Parathyroid adenoma (tissue), 2 donors: ENCODE measurements around the gene CCR5AS.

Source experiments
- H2AFZ ChIP-seq: fragments of 300-600 bp; sonication (generic); one replicate; pipeline ENCODE4 v1.7.0; 2017; ENCODE audit warnings: antibody characterized with exemption, mild to moderate bottlenecking
- H3K27ac ChIP-seq: fragments of 300-600 bp; sonication (generic); one replicate; pipeline ENCODE4 v1.7.0; 2017
- H3K27me3 ChIP-seq: fragments of 300-600 bp; sonication (generic); one replicate; pipeline ENCODE4 v1.7.0; 2017; ENCODE audit warnings: low read length; ENCODE audit not compliant: control insufficient read depth, insufficient read depth
- H3K36me3 ChIP-seq: fragments of 300-600 bp; sonication (generic); one replicate; pipeline ENCODE4 v1.7.0; 2017; ENCODE audit warnings: low read length; ENCODE audit not compliant: control insufficient read depth, insufficient read depth
- H3K4me1 ChIP-seq: fragments of 300-600 bp; sonication (generic); one replicate; pipeline ENCODE4 v1.7.0; 2017; ENCODE audit warnings: control low read depth
- H3K4me2 ChIP-seq: fragments of 300-600 bp; sonication (generic); one replicate; pipeline ENCODE4 v1.7.0; 2017; ENCODE audit warnings: low read length
- H3K4me3 ChIP-seq: fragments of 300-600 bp; sonication (generic); one replicate; pipeline ENCODE4 v1.7.0; 2017; ENCODE audit warnings: low read depth, low read length
- H3K79me2 ChIP-seq: fragments of 300-600 bp; sonication (generic); one replicate; pipeline ENCODE4 v1.7.0; 2017; ENCODE audit warnings: control low read depth
- H3K9ac ChIP-seq: fragments of 300-600 bp; sonication (generic); one replicate; pipeline ENCODE4 v1.7.0; 2017; ENCODE audit warnings: mild to moderate bottlenecking
- H3K9me3 ChIP-seq: fragments of 300-600 bp; sonication (generic); one replicate; pipeline ENCODE4 v1.7.0; 2017; ENCODE audit warnings: low read length; ENCODE audit not compliant: control insufficient read depth
- TF ChIP-seq, protein P1 (sequence below): fragments of 300-600 bp; sonication (generic); IDR thresholded peaks from one replicate; pipeline ENCODE4 v1.7.0; 2017; ENCODE audit warnings: antibody characterized with exemption, mild to moderate bottlenecking
- donor health status: primary hyperparathyroidism.

The CCR5AS gene

GRCh38 chr3:46321461-46322104, 85.3 kb downstream of the CCR5AS start:
- no peaks in the 10 kb centered on the region for H3K36me3 ChIP-seq
- no peak overlapping the region for H2AFZ ChIP-seq
- H3K4me3 ChIP-seq, result no peak overlapping the region
- TF ChIP-seq, protein P1, sequence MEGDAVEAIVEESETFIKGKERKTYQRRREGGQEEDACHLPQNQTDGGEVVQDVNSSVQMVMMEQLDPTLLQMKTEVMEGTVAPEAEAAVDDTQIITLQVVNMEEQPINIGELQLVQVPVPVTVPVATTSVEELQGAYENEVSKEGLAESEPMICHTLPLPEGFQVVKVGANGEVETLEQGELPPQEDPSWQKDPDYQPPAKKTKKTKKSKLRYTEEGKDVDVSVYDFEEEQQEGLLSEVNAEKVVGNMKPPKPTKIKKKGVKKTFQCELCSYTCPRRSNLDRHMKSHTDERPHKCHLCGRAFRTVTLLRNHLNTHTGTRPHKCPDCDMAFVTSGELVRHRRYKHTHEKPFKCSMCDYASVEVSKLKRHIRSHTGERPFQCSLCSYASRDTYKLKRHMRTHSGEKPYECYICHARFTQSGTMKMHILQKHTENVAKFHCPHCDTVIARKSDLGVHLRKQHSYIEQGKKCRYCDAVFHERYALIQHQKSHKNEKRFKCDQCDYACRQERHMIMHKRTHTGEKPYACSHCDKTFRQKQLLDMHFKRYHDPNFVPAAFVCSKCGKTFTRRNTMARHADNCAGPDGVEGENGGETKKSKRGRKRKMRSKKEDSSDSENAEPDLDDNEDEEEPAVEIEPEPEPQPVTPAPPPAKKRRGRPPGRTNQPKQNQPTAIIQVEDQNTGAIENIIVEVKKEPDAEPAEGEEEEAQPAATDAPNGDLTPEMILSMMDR, result no peak
- no peaks in the 10 kb centered on the region for H3K9me3 ChIP-seq
- no peak overlapping the region for H3K4me2 ChIP-seq
- no peaks in the 10 kb centered on the region for H3K4me1 ChIP-seq
- no peaks in the 10 kb centered on the region for H3K27me3 ChIP-seq
- H3K9ac ChIP-seq, result no peak overlapping the region
- H3K27ac ChIP-seq, result no peak overlapping the region
- no peaks in the 10 kb centered on the region for H3K79me2 ChIP-seq

DNA sequence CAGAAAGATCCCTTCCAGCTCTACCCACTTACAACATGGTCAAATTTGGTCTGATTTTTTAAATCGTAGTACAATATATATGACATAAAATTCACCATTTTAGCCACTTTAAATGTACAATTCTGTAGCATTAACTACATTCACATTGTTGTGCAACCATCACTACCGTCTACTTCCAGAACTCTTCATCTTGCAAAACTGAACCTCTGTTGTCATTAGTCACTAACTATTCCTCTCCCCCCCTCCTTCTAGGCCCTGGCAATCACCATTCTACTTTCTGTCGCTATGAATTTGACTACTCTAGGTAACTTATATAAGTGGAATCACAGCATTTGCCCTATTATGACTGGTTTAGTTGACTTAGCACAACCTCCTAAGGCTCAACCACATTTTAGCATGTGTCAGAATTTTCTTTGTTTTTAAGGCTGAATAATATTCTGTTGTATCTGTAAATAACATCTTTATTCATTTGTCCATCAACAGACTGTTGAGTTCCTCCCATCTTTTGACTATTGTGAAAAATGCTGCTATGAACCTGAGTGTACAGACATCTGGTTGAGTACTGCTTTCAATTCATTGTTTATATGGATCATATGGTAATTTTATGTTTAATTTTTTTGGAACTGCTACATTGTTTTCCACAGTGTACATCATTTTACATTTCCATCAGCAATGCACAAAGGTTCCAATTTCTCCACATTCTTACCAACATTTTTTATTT, 88.5 kb downstream of the CCR5AS start:
- H3K27ac ChIP-seq, result no peak overlapping the region
- H3K4me2 ChIP-seq, result no peak overlapping the region
- H3K79me2 ChIP-seq, result no peaks in the 10 kb centered on the region
- no peaks in the 10 kb centered on the region for H3K9me3 ChIP-seq
- TF ChIP-seq, protein P1, result no peak
- H3K27me3 ChIP-seq, result no peaks in the 10 kb centered on the region
- no peak overlapping the region for H3K4me3 ChIP-seq
- no peaks in the 10 kb centered on the region for H3K4me1 ChIP-seq
- H3K36me3 ChIP-seq, result no peaks in the 10 kb centered on the region
- H3K9ac ChIP-seq, result no peak overlapping the region
- no peak overlapping the region for H2AFZ ChIP-seq

- no peaks in the 10 kb centered on the region for H3K79me2 ChIP-seq
- TF ChIP-seq, protein P1, result no peak
- no peaks in the 10 kb centered on the region for H3K4me1 ChIP-seq
- no peak overlapping the region for H3K4me3 ChIP-seq
- no peaks in the 10 kb centered on the region for H3K9me3 ChIP-seq
- no peak overlapping the region for H3K4me2 ChIP-seq
- H3K27ac ChIP-seq, result no peak overlapping the region
- H2AFZ ChIP-seq, result no peak overlapping the region
- no peak overlapping the region for H3K9ac ChIP-seq
- H3K36me3 ChIP-seq, result no peaks in the 10 kb centered on the region
- H3K27me3 ChIP-seq, result no peaks in the 10 kb centered on the region
Measured at GRCh38 chr3:46316206-46316605, 90.7 kb downstream of the CCR5AS start.

GRCh38 chr3:46314517-46314916, 92.3 kb downstream of the CCR5AS start:
- no peak overlapping the region for H3K4me2 ChIP-seq
- TF ChIP-seq, protein P1, result no peak
- no peak overlapping the region for H3K4me3 ChIP-seq

More at GRCh38 chr3:46314517-46314916, 92.3 kb downstream of the CCR5AS start:
- no peaks in the 10 kb centered on the region for H3K79me2 ChIP-seq
- no peaks in the 10 kb centered on the region for H3K9me3 ChIP-seq
- no peak overlapping the region for H2AFZ ChIP-seq
- no peak overlapping the region for H3K9ac ChIP-seq
- no peak overlapping the region for H3K27ac ChIP-seq
- no peaks in the 10 kb centered on the region for H3K27me3 ChIP-seq
- no peaks in the 10 kb centered on the region for H3K4me1 ChIP-seq
- H3K36me3 ChIP-seq, result no peaks in the 10 kb centered on the region
